HEK293 (cell line): ENCODE data around the gene AFDN.

Experiments used
- CTCF ChIA-PET: fragments of 350-600 bp; formaldehyde crosslinking; extraction: SDS; loops from one replicate; lab custom pipeline; 2021; ENCODE audit warnings: antibody characterized with exemption; lab: Yijun Ruan, JAX
- POLR2A ChIA-PET: fragments of 300-600 bp; formaldehyde crosslinking; extraction: SDS; loops from one replicate; lab custom pipeline; 2020; ENCODE audit warnings: antibody characterized with exemption, inconsistent platforms; lab: Yijun Ruan, JAX
- H3K27ac ChIP-seq: fragments of 200-500 bp; sonication (Bioruptor generic); 2 replicates; pipeline ENCODE4 v1.5.1; 2014; ENCODE audit warnings: low read depth, low read length, control low read depth, inconsistent platforms; ENCODE audit errors: extremely low read depth
- H3K36me3 ChIP-seq, 2 experiments: fragments of 200-500 bp in 1 of 2; sonication (Bioruptor generic) in 1 of 2; 1 replicate in 1 of 2; 2 replicates in 1 of 2; pipeline ENCODE4 v1.5.1; 2014 to 2017; ENCODE audit warnings: inconsistent platforms in 2 of 2, low read length in 2 of 2; ENCODE audit not compliant: control insufficient read depth in 2 of 2, insufficient read depth in 1 of 2
- H3K4me1 ChIP-seq: fragments of 200-500 bp; sonication (Bioruptor generic); 2 replicates; pipeline ENCODE4 v1.5.1; 2014; ENCODE audit warnings: mild to moderate bottlenecking, low read length, inconsistent platforms; ENCODE audit not compliant: control insufficient read depth, insufficient read depth
- H3K4me3 ChIP-seq: 2 replicates; pipeline ENCODE4 v1.5.1; 2011; ENCODE audit warnings: low read depth, mild to moderate bottlenecking, control low read depth, low read length, moderate library complexity
- H3K9me3 ChIP-seq: fragments of 200-500 bp; sonication (Bioruptor generic); 2 replicates; pipeline ENCODE4 v1.5.1; 2014; ENCODE audit warnings: low read depth, low read length, inconsistent platforms; ENCODE audit not compliant: control insufficient read depth, insufficient read depth
- KLF7 ChIP-seq: fragments of 450-650 bp; formaldehyde crosslinking; IDR thresholded peaks from 2 replicates; pipeline ENCODE4 v1.5.1; 2016; ENCODE audit warnings: missing biosample characterization, missing genetic modification characterization, borderline replicate concordance
- MZF1 ChIP-seq: fragments of 450-650 bp; formaldehyde crosslinking; IDR thresholded peaks from 2 replicates; pipeline ENCODE4 v1.5.1; 2017; ENCODE audit warnings: missing biosample characterization, missing genetic modification characterization, borderline replicate concordance
- SP3 ChIP-seq: fragments of 450-650 bp; formaldehyde crosslinking; IDR thresholded peaks from 2 replicates; pipeline ENCODE4 v1.5.1; 2016; ENCODE audit warnings: missing biosample characterization, missing genetic modification characterization
- WT1 ChIP-seq: fragments of 450-650 bp; formaldehyde crosslinking; IDR thresholded peaks from 2 replicates; pipeline ENCODE4 v1.5.1; 2016; ENCODE audit warnings: missing biosample characterization, missing genetic modification characterization
- ZBTB1 ChIP-seq: fragments of 450-650 bp; formaldehyde crosslinking; IDR thresholded peaks from 2 replicates; pipeline ENCODE4 v1.5.1; 2016; ENCODE audit warnings: missing biosample characterization, missing genetic modification characterization
- ZBTB49 ChIP-seq: fragments of 450-650 bp; formaldehyde crosslinking; IDR thresholded peaks from 2 replicates; pipeline ENCODE4 v1.5.1; 2016; ENCODE audit warnings: missing biosample characterization, missing genetic modification characterization, low read depth
- ZBTB8A ChIP-seq: fragments of 450-650 bp; formaldehyde crosslinking; IDR thresholded peaks from 2 replicates; pipeline ENCODE4 v1.5.1; 2016; ENCODE audit warnings: missing biosample characterization, missing genetic modification characterization
- ZIC2 ChIP-seq: fragments of 450-650 bp; formaldehyde crosslinking; IDR thresholded peaks from 2 replicates; pipeline ENCODE4 v1.5.1; 2016; ENCODE audit warnings: missing biosample characterization, missing genetic modification characterization
- ZNF133 ChIP-seq: fragments of 450-650 bp; formaldehyde crosslinking; IDR thresholded peaks from 2 replicates; pipeline ENCODE4 v1.5.1; 2016; ENCODE audit warnings: missing biosample characterization, missing genetic modification characterization
- ZNF169 ChIP-seq: fragments of 450-650 bp; formaldehyde crosslinking; IDR thresholded peaks from 2 replicates; pipeline ENCODE4 v1.5.1; 2016; ENCODE audit warnings: missing biosample characterization, missing genetic modification characterization
- ZNF214 ChIP-seq: fragments of 450-650 bp; formaldehyde crosslinking; IDR thresholded peaks from 2 replicates; pipeline ENCODE4 v1.5.1; 2017; ENCODE audit warnings: missing biosample characterization, mild to moderate bottlenecking, missing genetic modification characterization, borderline replicate concordance
- ZNF24 ChIP-seq: fragments of 450-650 bp; formaldehyde crosslinking; IDR thresholded peaks from 2 replicates; pipeline ENCODE4 v1.5.1; 2016; ENCODE audit warnings: missing biosample characterization, missing genetic modification characterization
- ZNF324 ChIP-seq: fragments of 450-650 bp; formaldehyde crosslinking; IDR thresholded peaks from 2 replicates; pipeline ENCODE4 v1.5.1; 2016; ENCODE audit warnings: missing biosample characterization, missing genetic modification characterization
- ZNF341 ChIP-seq: fragments of 450-650 bp; formaldehyde crosslinking; IDR thresholded peaks from 2 replicates; pipeline ENCODE4; 2016; ENCODE audit warnings: low read depth, missing biosample characterization, missing genetic modification characterization
- ZNF350 ChIP-seq: fragments of 450-650 bp; formaldehyde crosslinking; IDR thresholded peaks from 2 replicates; pipeline ENCODE4 v1.5.0; 2017; ENCODE audit warnings: missing biosample characterization, mild to moderate bottlenecking, missing genetic modification characterization
- ZNF521 ChIP-seq: fragments of 450-650 bp; formaldehyde crosslinking; IDR thresholded peaks from 2 replicates; pipeline ENCODE4 v1.5.1; 2017; ENCODE audit warnings: missing biosample characterization, mild to moderate bottlenecking, missing genetic modification characterization
- ZNF558 ChIP-seq: fragments of 450-650 bp; formaldehyde crosslinking; IDR thresholded peaks from 2 replicates; pipeline ENCODE4 v1.5.1; 2016; ENCODE audit warnings: missing biosample characterization, missing genetic modification characterization
- ZNF560 ChIP-seq: fragments of 450-650 bp; formaldehyde crosslinking; IDR thresholded peaks from 2 replicates; pipeline ENCODE4 v1.5.1; 2017; ENCODE audit warnings: missing biosample characterization, missing genetic modification characterization, borderline replicate concordance
- ZNF571 ChIP-seq: fragments of 450-650 bp; formaldehyde crosslinking; IDR thresholded peaks from 2 replicates; pipeline ENCODE4 v1.5.0; 2017; ENCODE audit warnings: missing biosample characterization, missing genetic modification characterization
- ZNF580 ChIP-seq: fragments of 450-650 bp; formaldehyde crosslinking; IDR thresholded peaks from 2 replicates; pipeline ENCODE4 v1.5.1; 2016; ENCODE audit warnings: missing biosample characterization, missing genetic modification characterization
- ZNF621 ChIP-seq: fragments of 450-650 bp; formaldehyde crosslinking; IDR thresholded peaks from 2 replicates; pipeline ENCODE4 v1.5.1; 2017; ENCODE audit warnings: missing biosample characterization, missing genetic modification characterization
- ZNF624 ChIP-seq: fragments of 450-650 bp; formaldehyde crosslinking; IDR thresholded peaks from 2 replicates; pipeline ENCODE4 v1.5.1; 2017; ENCODE audit warnings: missing biosample characterization, missing genetic modification characterization
- ZNF670 ChIP-seq: fragments of 450-650 bp; formaldehyde crosslinking; IDR thresholded peaks from 2 replicates; pipeline ENCODE4 v1.5.1; 2016; ENCODE audit warnings: missing biosample characterization, missing genetic modification characterization, low read depth
- ZNF768 ChIP-seq: fragments of 450-650 bp; formaldehyde crosslinking; IDR thresholded peaks from 2 replicates; pipeline ENCODE4 v1.5.1; 2018; ENCODE audit warnings: missing biosample characterization, mild to moderate bottlenecking, missing genetic modification characterization
- ZNF843 ChIP-seq: fragments of 450-650 bp; formaldehyde crosslinking; IDR thresholded peaks from 2 replicates; pipeline ENCODE4 v1.5.1; 2016; ENCODE audit warnings: missing biosample characterization, missing genetic modification characterization

The AFDN gene

GRCh38 chr6:167968091-167968490 lies 141.4 kb downstream of the AFDN start:
- TF ChIP-seq ZNF521 (tag by site-specific recombination) (no peak), ZBTB49 (no peak), ZNF670 (no peak), SP3 (no peak), ZNF350 (tag by site-specific recombination) (no peak), ZNF843 (no peak), ZNF169 (tag by site-specific recombination) (no peak), ZNF580 (no peak), MZF1 (tag by site-specific recombination) (no peak), ZNF24 (tag by site-specific recombination) (no peak), ZNF324 (tag by site-specific recombination) (no peak), ZNF214 (tag by site-specific recombination) (no peak), ZBTB1 (tag by site-specific recombination) (no peak), ZNF768 (tag by site-specific recombination) (no peak), ZNF133 (no peak), ZIC2 (tag by site-specific recombination) (no peak), WT1 (tag by site-specific recombination) (no peak), KLF7 (no peak)
- TF ChIP-seq, all 188 proteins: peak for 0
- H3K4me1 ChIP-seq: no peaks in the 10 kb centered on the region
- POLR2A ChIA-PET: no interaction called here
- CTCF ChIA-PET: interaction anchor here (0.5 to 2.1 kb wide), 26 partner anchors 8 to 1753 kb away, joined by 3 to 20 read pairs (median 4); no protein-coding TSS in a partner anchor
- H3K36me3 ChIP-seq: peaks cover 28 to 90% of the 10 kb centered on the region in 2 experiments
- no peaks in the 10 kb centered on the region for H3K9me3 ChIP-seq
- no peak overlapping the region for H3K4me3 ChIP-seq
- H3K27ac ChIP-seq: no peak overlapping the region

- H3K4me1 ChIP-seq: no peaks in the 10 kb centered on the region
- ChIA-PET POLR2A (no interaction called here), CTCF (interaction anchor here (0.7 to 1.3 kb wide), 4 partner anchors 17 to 575 kb away, joined by 3 to 5 read pairs (median 4); no protein-coding TSS in a partner anchor)
- H3K4me3 ChIP-seq: no peak overlapping the region
- H3K27ac ChIP-seq: no peak overlapping the region
- no peak for TF ChIP-seq ZNF624 (tag by site-specific recombination)
- TF ChIP-seq ZNF571 (tag by site-specific recombination): no peak
- no peak for TF ChIP-seq ZNF341 (tag by site-specific recombination)
- no peak for TF ChIP-seq ZBTB8A (tag by site-specific recombination)
- no peak for TF ChIP-seq ZNF558 (tag by site-specific recombination)
- no peak for TF ChIP-seq ZNF560 (tag by site-specific recombination)
- no peak for TF ChIP-seq ZNF621 (tag by site-specific recombination)
- TF ChIP-seq, all 188 proteins: peak for 0
- Histone ChIP-seq H3K9me3 (no peaks in the 10 kb centered on the region), H3K36me3 (peaks cover 23 to 69% of the 10 kb centered on the region in 2 experiments)
Observed at GRCh38 chr6:167970230-167970629, 143.5 kb downstream of the AFDN start.
